Omental fat pad (tissue), 4 donors: Measurements from ENCODE around the gene KNTC1. TPM values are rescaled to one million over a fixed set of nuclear protein-coding genes. Genes with fewer than 3 reads are reported as not detected.
"Not testable (repeated sequence)": the region's sequence is repeated elsewhere in the genome, so short reads cannot be mapped to it uniquely, and the experiment has no call there.

Experiments
- ATAC-seq: fragments of 150-250 bp; one replicate; pipeline ENCODE4 v1.9.1; 2016; ENCODE audit warnings: mild to moderate bottlenecking, moderate library complexity; ENCODE audit not compliant: low FRiP score
- DNase-seq: peaks from one replicate; pipeline ENCODE4 v3.0.0-alpha.2; 2019; ENCODE audit warnings: low spot score
- CTCF ChIP-seq, 3 donors: fragments of 450-650 bp; IDR thresholded peaks; one replicate each; pipeline ENCODE4 v1.5.1; 2016 to 2017; ENCODE audit warnings: antibody characterized with exemption in 3 of 3, mild to moderate bottlenecking in 3 of 3, moderate library complexity in 2 of 3
- total RNA-seq, 4 donors: library from RNA; depleted of rRNA; stranded (reverse); fragments of >200 nt; gene quantifications; one replicate each; pipeline ENCODE4 v1.1.0, GENCODE V29; 2016

The KNTC1 gene
- total RNA-seq, 4 donors from 2014 or later = 7.4 to 24.4 (median 11.9) TPM

GRCh38 chr12:122569288-122569687 lies 42.2 kb downstream of the KNTC1 start:
- ATAC-seq (no peak), DNase-seq (no peak)
- TF ChIP-seq CTCF (IDR thresholded peaks at IDR 0.05) = no peak

GRCh38 chr12:122570006-122570405 lies 43.0 kb downstream of the KNTC1 start:
- DNase-seq, ATAC-seq: not testable (repeated sequence)

- ATAC-seq (no peak), DNase-seq (no peak)
- TF ChIP-seq CTCF (IDR thresholded peaks at IDR 0.05) = no peak
Measured at GRCh38 chr12:122571821-122572220, 44.8 kb downstream of the KNTC1 start.

GRCh38 chr12:122583294-122583693 lies 56.2 kb downstream of the KNTC1 start:
- DNase-seq = not testable (repeated sequence)

GRCh38 chr12:122584177-122584863 lies 57.3 kb downstream of the KNTC1 start:
- TF ChIP-seq CTCF (IDR thresholded peaks at IDR 0.05) = no peak
- no peak for ATAC-seq
- no peak for DNase-seq

More at GRCh38 chr12:122583294-122583693, 56.2 kb downstream of the KNTC1 start:
- ATAC-seq = not testable (repeated sequence)

- ATAC-seq (no peak), DNase-seq (no peak)
- TF ChIP-seq CTCF (IDR thresholded peaks at IDR 0.05) = no peak
Measured at GRCh38 chr12:122590990-122591389, 63.9 kb downstream of the KNTC1 start.

- not testable (repeated sequence) for DNase-seq, ATAC-seq
Measured at GRCh38 chr12:122591966-122592365, 64.9 kb downstream of the KNTC1 start.

GRCh38 chr12:122592543-122592942 lies 65.5 kb downstream of the KNTC1 start:
- ATAC-seq, DNase-seq: not testable (repeated sequence)

GRCh38 chr12:122593910-122594309 lies 66.9 kb downstream of the KNTC1 start:
- TF ChIP-seq CTCF (IDR thresholded peaks at IDR 0.05) = no peak
- no peak for DNase-seq
- no peak for ATAC-seq
